Measurements from ENCODE around the gene PRKAR2B. TPM values are rescaled to one million over a fixed set of nuclear protein-coding genes. Genes with fewer than 3 reads are reported as not detected.

PRKAR2B gene
- total RNA-seq, 1 experiment from 2014 or later, result 15.1 TPM

GRCh38 chr7:107023522-107024151, 20.9 kb upstream of the PRKAR2B start:
- intact Hi-C loops (cut with micrococcal nuclease), result no loop called here
- TF ChIP-seq YY1 (IDR thresholded peaks at IDR 0.05; ENCODE audit: extremely low read depth, insufficient replicate concordance, low read depth, low read length) (no peak), ZBTB33 (IDR thresholded peaks at IDR 0.05; ENCODE audit: extremely low read depth, insufficient replicate concordance, low read length) (no peak), ZNF274 (IDR thresholded peaks at IDR 0.05; ENCODE audit: low read depth, low read length) (no peak), POLR2AphosphoS5 (IDR thresholded peaks at IDR 0.05; ENCODE audit: low read depth, low read length) (no peak), CEBPB (IDR thresholded peaks at IDR 0.05; ENCODE audit: low read depth) (no peak), SIN3A (IDR thresholded peaks at IDR 0.05; ENCODE audit: low read depth) (no peak), EZH2 (IDR thresholded peaks at IDR 0.05) (no peak)
- Histone ChIP-seq H3K9me3 (ENCODE audit: control insufficient read depth in 1 of 2, insufficient read depth in 1 of 2, low read depth in 1 of 2, low read length in 2 of 2) (no peaks in the 10 kb centered on the region), H3K9me2 (ENCODE audit: insufficient read depth) (no peaks in the 10 kb centered on the region), H3K4me1 (ENCODE audit: control insufficient read depth in 1 of 2, insufficient read depth in 2 of 2, low read length in 2 of 2) (no peaks in the 10 kb centered on the region), H3K36me3 (ENCODE audit: control insufficient read depth in 1 of 2, insufficient read depth in 2 of 2, low read length in 2 of 2) (no peaks in the 10 kb centered on the region), H3K4me2 (ENCODE audit: low read length) (no peak overlapping the region), H3K27me3 (ENCODE audit: insufficient read depth, low read length) (no peaks in the 10 kb centered on the region), H3K9ac (ENCODE audit: low read length) (no peak overlapping the region), H3K27ac (ENCODE audit: low read depth, low read length) (no peak overlapping the region), H3K79me2 (ENCODE audit: insufficient read depth, low read length) (no peaks in the 10 kb centered on the region), H4K20me1 (ENCODE audit: insufficient read depth) (no peaks in the 10 kb centered on the region), H3K4me3 (replicated peaks in 1 of 2; ENCODE audit: low read depth in 1 of 2, low read length in 2 of 2) (no peak overlapping the region), H2AFZ (ENCODE audit: low read depth, low read length, poor library complexity, severe bottlenecking) (no peak overlapping the region)
- ChIA-PET POLR2A (no interaction called here), RAD21 (ENCODE audit: low non-redundant PET in 1 of 2, low total read pairs in 2 of 2, uncharacterized antibody in 2 of 2, unreplicated experiment in 2 of 2) (no interaction called here), CTCF (no interaction called here)
- no TSS peak for BruUV-seq (replicated peaks)
- no peak for DNase-seq (ENCODE audit: low read depth, low spot score)
- no peak for ATAC-seq

GRCh38 chr7:107024906-107025305, 19.6 kb upstream of the PRKAR2B start:
- no peaks in the 10 kb centered on the region for H3K27me3 ChIP-seq (ENCODE audit: insufficient read depth, low read length)
- no peaks in the 10 kb centered on the region for H3K9me3 ChIP-seq (ENCODE audit: control insufficient read depth in 1 of 2, insufficient read depth in 1 of 2, low read depth in 1 of 2, low read length in 2 of 2)
- ChIA-PET POLR2A (no interaction called here), CTCF (no interaction called here), RAD21 (ENCODE audit: low non-redundant PET in 1 of 2, low total read pairs in 2 of 2, uncharacterized antibody in 2 of 2, unreplicated experiment in 2 of 2) (no interaction called here)
- H3K36me3 ChIP-seq (ENCODE audit: control insufficient read depth in 1 of 2, insufficient read depth in 2 of 2, low read length in 2 of 2), result no peaks in the 10 kb centered on the region
- no peak for TF ChIP-seq SIN3A (IDR thresholded peaks at IDR 0.05; ENCODE audit: low read depth)
- no peak for TF ChIP-seq POLR2AphosphoS5 (IDR thresholded peaks at IDR 0.05; ENCODE audit: low read depth, low read length)
- TF ChIP-seq POLR2A (IDR thresholded peaks at IDR 0.05; ENCODE audit: borderline replicate concordance, extremely low read depth, insufficient read depth, insufficient read length), result no peak
- no peak for TF ChIP-seq JUND (IDR thresholded peaks at IDR 0.05)
- ATAC-seq (no peak), DNase-seq (ENCODE audit: low read depth, low spot score) (no peak)
- no peak overlapping the region for H3K27ac ChIP-seq (ENCODE audit: low read depth, low read length)
- no peaks in the 10 kb centered on the region for H3K9me2 ChIP-seq (ENCODE audit: insufficient read depth)
- no peak overlapping the region for H2AFZ ChIP-seq (ENCODE audit: low read depth, low read length, poor library complexity, severe bottlenecking)
- no peaks in the 10 kb centered on the region for H4K20me1 ChIP-seq (ENCODE audit: insufficient read depth)
- no peaks in the 10 kb centered on the region for H3K79me2 ChIP-seq (ENCODE audit: insufficient read depth, low read length)
- intact Hi-C loops (cut with micrococcal nuclease), result no loop called here
- BruUV-seq (replicated peaks), result no TSS peak
- no peak overlapping the region for H3K4me2 ChIP-seq (ENCODE audit: low read length)
- H3K9ac ChIP-seq (ENCODE audit: low read length), result no peak overlapping the region
- H3K4me3 ChIP-seq (replicated peaks in 1 of 2; ENCODE audit: low read depth in 1 of 2, low read length in 2 of 2), result no peak overlapping the region
- no peaks in the 10 kb centered on the region for H3K4me1 ChIP-seq (ENCODE audit: control insufficient read depth in 1 of 2, insufficient read depth in 2 of 2, low read length in 2 of 2)
